GM21515 (cell line): ENCODE data around the gene UFSP2.

Experiments
- ATAC-seq: cut with Tn5 transposase; IDR thresholded peaks from one replicate; pipeline ENCODE4 v1.9.1; 2021; ENCODE audit not compliant: unreplicated experiment

Gene UFSP2

GRCh38 chr4:185357733-185358440 is 67.9 kb downstream of the UFSP2 start:
- ATAC-seq = no peak

- ATAC-seq = no peak
These were observed 68.6 kb downstream of the UFSP2 start for GRCh38 chr4:185357211-185357610.

DNA sequence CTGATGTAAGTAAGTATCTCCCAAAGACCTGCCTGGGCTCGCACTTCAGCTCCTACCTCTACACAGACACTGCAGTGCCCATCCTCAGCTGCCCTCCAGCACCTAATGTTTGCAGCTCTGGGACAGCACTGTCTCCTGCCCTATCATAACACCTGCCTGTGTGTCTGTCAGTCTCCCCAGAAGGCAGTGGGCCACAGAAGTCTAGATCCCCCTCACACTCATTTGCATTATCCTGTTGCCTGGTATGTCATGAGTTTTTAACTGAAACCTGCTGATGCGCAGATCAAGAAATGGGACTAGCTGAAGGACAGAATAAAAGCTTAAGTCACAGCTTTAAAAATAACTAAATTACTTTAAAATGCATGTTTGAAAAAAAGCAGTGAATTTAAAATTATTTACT is 73.0 kb downstream of the UFSP2 start:
- no peak for ATAC-seq

DNA sequence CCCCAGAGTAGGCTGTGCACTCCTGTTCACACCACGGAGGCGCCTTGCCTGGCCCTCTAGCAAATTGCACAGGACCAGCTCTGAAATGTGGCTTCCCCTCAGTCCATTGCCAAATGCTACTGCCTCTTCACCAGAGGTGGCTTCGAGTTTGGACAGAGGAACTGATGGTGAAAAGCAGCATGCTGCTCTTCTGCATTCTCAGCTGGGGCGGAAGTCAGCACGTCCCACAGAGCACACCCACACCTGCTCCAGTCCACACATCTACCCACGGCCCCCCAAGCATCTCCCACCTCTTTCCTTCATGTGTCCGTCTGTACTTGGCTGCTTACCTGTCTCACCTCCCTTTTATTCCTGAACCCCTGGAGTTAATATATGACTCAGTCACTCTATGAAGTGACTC is 73.6 kb downstream of the UFSP2 start:
- no peak for ATAC-seq

DNA sequence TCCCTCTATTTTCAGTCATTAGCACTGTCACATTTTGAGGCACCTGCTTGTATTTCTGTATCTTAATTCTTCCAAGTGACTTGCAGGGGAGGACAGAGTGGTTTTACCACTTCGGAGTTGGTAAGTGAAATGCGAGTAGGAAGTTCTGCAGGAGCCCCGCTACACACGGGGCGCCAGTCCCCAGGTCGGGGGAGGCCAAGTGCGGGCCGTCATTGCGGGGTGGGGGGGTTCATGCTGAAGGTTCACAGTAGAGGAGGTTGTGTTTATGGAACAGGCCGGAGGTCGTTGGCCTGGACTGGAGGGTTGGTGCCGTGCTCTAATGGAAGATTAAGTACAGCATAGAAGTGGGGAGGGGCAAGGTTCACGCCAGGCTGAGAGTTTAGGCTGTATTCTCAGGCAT is 74.1 kb downstream of the UFSP2 start:
- ATAC-seq = no peak
